UCSD-AML1 (cell line): ENCODE results near the gene MEGF9.
"Not testable (repeated sequence)": the region's sequence is repeated elsewhere in the genome, so short reads cannot be mapped to it uniquely, and the experiment has no call there.

Experiments used
- DNase-seq: peaks from one replicate; lab custom pipeline; 2025; ENCODE audit not compliant: unreplicated experiment; lab: John Stamatoyannopoulos, UW

MEGF9 gene

DNA sequence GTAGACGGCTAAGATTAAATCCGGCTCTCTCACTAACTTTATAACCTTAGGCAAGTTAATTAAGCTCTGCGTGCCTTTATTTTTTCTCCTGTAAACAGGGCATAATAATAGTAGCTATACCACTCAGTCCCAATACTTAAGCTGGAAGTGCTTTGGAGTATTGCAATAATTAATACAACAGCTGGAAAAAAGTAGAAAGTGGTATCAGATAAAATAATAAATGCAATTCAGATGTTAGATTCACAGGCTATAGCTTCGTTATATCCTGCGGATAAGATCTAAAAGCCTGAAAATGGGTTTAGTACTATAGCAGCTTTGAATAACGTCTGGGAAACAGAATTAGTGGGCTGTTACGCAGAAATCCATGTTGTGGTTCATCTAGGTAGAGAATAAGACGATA lies 51.8 kb downstream of the MEGF9 start:
- no peak for DNase-seq

- no peak for DNase-seq
Measured at GRCh38 chr9:120659676-120660075, 54.6 kb downstream of the MEGF9 start.

DNA sequence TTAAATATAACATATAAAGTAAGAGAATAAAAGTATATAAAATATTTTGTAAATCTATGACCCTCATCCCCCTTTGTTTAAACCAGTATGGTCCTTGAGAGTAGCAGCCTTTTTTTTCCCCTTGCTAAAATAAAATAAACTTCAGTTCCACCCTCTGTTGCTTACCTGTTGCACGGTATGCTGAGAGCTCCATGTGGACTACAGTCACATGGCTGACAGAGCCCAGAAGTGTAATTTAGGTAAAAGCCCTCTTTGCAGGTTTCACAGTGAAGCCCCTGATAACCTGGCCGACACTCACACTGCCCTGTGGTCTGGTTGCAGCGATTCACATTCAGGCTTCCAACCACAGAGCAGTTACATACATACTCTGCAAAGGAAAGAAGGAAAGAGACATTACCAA lies 55.1 kb downstream of the MEGF9 start:
- DNase-seq, result no peak

DNA sequence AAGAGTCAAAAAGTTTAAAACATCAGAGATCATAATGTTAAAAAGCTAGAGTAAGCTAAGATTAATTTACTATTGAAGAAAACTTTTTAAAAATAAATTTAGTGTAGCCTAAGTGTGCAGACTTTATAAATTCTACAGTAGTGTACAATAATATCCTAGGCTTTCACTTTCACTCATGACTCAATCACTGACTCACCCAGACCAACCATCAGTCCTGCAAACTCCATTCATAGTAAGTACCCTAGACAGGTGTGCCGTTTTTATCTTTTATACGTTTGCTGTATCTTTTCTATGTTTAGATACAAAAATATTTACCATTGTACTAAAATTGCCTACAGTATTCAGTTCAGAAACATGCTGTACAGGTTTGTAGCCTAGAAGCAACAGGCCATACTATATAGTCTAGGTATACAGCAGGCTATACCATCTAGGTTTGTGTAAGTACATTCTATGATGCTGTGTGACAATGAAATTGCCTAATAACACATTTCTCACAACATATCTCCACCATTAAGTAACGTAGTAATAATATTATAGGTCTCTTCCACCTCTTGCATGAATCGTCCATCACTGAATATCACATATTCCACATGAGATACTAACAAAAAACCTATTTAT lies 59.2 kb downstream of the MEGF9 start:
- no peak for DNase-seq

GRCh38 chr9:120654272-120654671 lies 60.0 kb downstream of the MEGF9 start:
- DNase-seq, result no peak

DNA sequence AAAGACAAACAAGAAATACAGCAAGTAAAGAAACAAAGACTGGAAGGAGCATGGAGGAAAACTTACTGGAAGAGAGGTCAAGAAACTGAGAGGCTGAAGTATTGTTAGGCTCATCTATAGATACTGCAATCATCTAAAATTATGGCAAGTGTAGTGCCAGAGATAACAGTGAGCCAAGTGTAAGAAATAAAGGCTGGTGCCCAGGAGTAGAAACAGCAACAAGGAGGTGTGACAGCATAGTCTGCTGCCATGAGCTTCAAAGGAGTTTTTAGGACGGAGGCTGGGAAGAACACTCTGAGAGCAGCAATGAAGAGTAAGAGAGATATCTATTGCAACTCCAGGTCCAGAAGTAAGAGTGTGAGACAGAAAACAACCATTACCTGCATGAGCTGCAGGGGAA lies 60.5 kb downstream of the MEGF9 start:
- no peak for DNase-seq

DNA sequence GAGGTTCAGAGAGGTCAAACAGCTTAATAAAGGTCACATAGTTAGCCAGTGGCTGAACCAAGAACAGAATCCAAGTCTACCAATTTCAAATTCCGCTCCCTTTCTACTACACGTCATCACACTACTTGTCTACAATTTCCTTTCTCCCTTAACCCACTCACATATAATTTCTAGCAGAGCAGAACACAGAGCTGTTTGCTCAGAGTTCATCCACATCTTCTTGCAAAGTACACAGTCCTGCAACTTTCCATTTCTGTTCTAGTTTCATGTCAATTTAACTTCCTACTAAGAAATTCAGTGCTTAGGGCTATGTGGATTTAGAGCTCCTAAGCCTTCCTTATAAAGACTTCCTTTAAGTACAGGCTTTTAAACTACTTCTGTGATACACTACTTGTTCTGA lies 61.3 kb downstream of the MEGF9 start:
- no peak for DNase-seq

- DNase-seq, result no peak
Measured at GRCh38 chr9:120650352-120650751, 63.9 kb downstream of the MEGF9 start.

- no peak for DNase-seq
Measured at GRCh38 chr9:120648581-120649197, 65.6 kb downstream of the MEGF9 start.

DNA sequence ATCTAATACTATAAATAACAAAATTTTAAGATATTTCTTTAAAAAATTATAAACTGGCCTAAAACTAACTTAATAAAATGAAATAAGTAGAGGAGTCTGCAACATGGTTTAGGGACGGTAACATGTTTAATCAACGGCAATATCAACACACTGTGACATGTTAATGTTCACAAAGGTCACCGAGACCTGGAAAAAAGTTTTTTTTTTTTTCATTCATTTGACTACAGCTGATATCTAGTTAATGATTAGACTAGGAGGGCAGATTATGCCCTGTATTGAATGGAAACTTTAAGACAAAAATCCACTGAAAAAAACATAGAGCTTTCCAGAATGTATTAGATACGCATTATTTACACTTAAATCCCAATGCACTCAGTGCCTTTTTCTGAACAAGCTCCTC lies 67.3 kb downstream of the MEGF9 start:
- no peak for DNase-seq

GRCh38 chr9:120645760-120646159 lies 68.5 kb downstream of the MEGF9 start:
- no peak for DNase-seq

DNA sequence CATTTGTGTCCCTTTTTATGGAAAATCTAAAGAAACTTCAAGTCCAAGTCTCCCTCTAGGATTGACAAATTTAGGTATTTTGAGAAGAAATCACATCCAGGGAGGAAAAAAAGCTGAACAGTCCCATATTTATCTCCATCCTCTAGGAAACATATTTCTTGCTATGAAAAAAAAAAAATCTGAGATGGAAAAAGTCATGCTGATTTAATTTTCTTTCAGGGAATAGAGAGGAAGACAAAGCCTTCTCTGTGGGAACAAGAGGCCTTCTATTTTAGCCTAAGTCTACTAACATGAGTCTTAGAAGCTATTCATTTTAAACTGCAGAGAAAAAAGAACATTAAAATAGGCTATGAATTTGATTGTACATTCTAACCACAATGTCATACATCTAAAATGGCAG lies 71.2 kb downstream of the MEGF9 start:
- DNase-seq, result no peak

DNA sequence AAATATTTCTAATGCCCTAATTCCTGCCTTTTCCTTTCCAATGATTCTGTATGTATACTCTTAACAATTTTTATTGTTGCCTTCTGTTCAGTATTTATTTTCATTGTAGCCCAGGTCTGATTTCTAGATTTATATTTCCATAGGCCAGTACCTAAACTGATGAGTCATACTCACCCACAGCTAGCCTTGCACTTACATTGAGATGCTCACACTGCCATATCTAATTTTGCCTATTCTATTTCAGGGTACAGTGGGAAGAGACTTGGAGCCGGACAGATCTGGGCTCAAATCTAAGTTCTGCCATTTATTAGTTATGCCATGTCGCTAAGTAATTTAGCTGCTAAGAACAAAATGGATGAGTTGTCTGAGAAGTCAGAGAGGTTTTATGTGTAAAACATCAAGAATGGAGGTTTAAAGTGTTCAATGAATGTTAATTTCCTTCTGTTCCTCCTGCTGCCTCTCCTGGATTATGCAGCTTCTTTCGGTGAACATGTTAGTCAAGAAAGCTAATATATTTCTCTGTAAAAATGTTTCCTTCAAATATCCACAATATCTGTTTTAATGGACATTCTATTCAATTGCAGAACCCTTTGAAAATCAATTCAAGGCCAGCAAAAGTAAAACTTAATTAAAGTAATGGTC lies 72.0 kb downstream of the MEGF9 start:
- no peak for DNase-seq

DNA sequence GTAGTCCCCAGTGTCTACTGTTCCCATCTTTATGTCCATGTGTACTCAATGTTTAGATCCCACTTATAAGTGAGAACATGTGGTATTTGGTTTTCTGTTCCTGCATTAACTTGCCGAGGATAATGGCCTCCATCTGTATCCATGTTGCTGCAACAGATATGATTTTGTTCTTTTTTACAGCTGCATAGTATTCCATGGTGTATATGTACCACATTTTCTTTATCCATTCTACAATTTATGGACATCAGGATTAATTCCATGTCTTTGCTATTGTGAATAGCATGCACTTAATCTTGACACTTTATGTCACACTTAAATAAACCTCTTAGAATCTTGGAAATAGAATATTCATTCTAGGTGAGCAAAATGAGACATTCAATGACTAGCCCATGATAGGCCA lies 73.4 kb downstream of the MEGF9 start:
- DNase-seq, result not testable (repeated sequence)

GRCh38 chr9:120640380-120640779 lies 73.9 kb downstream of the MEGF9 start:
- DNase-seq, result no peak

DNA sequence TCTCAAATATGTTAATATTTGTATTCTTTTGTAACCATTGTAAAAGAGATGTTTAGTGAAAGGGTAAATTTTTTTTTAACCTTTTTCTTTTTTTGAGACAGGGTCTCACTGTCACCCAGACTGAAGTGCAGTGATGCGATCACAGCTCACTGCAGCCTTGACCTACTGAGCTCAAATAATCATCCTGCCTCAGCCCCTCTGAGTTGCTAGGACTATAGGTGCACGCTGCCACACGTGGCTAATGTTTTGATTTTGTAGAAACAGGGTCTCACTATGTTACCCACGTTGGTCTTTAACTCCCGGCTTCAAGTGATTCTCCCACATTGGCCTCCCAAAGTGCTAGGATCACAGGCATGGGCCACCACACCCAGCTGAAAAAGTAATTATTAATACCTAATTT lies 76.4 kb downstream of the MEGF9 start:
- DNase-seq, result no peak

DNA sequence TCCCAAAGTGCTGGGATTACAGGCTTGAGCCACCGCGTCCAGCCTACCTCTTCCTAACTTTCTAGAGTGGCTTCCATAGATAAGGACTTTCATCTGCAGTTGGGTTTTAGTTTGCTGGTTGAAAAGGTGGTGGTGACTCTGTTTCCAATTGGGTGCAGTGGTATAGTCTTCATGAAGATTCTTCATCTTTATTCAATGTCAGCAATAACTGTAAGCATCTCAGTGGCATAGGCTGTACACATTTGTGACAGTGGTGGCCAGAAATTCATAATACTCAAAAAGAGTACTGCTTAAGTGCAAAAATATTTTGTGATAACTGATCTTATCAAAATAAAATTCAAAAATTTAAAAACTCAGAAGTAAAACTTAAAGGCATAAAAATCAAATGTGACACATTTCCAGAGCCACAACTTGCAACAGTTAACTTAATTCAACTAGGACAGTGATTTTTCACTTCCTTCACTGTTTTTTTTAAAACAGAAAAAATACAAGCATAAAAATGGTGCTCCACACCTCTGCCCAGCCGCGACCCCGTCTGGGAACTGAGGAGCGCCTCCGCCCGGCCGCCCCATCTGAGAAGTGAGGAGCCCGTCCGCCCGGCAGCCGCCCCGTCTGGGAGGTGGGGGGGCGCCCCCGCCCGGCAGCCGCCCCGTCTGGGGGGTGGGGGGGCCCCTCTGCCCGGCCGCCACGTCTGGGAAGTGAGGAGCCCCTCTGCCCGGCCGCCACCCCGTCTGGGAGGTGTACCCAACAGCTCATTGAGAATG lies 77.9 kb downstream of the MEGF9 start:
- DNase-seq, result no peak

- DNase-seq, result no peak
Measured at GRCh38 chr9:120635011-120635410, 79.3 kb downstream of the MEGF9 start.

GRCh38 chr9:120630333-120630732 lies 83.9 kb downstream of the MEGF9 start:
- DNase-seq, result no peak

DNA sequence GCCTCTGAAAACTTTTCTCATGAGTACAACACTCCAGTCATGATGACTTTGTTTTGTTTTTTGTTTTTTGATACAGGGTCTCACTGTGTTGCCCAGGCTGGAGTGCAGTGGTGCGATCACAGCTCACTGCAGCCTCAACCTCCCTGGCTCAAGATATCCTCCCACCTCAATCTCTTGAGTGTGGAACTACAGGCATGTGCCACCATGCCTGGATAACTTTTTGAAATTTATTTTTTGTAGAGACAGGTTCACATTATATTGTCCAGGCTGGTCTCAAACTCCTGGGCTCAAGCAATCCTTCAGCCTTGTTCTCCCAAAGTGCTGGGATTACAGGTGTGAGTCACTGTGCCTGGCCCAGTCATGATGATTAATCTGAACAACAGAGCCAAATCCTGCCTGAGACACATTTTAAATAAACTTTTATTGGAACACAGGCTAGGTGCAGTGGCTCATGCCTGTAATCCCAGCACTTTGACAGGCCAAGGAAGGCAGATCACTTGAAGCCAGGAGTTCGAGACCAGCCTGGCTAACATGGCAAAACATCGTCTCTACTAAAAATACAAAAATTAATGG lies 85.3 kb downstream of the MEGF9 start:
- DNase-seq, result not testable (repeated sequence)

GRCh38 chr9:120628207-120628924 lies 85.9 kb downstream of the MEGF9 start:
- DNase-seq, result no peak
